GM21526 (cell line): ENCODE measurements around the gene MAMDC2.

ENCODE experiments used
- ATAC-seq: cut with Tn5 transposase; IDR thresholded peaks from one replicate; pipeline ENCODE4 v1.9.1; 2021; ENCODE audit warnings: moderate library complexity; ENCODE audit not compliant: unreplicated experiment, low FRiP score

Gene MAMDC2

GRCh38 chr9:70255486-70255885, 211.8 kb downstream of the MAMDC2 start:
- no peak for ATAC-seq

GRCh38 chr9:70256123-70256551, 212.5 kb downstream of the MAMDC2 start:
- ATAC-seq = no peak

- no peak for ATAC-seq
Observed at GRCh38 chr9:70257502-70257901, 213.9 kb downstream of the MAMDC2 start.

GRCh38 chr9:70257991-70258691, 214.5 kb downstream of the MAMDC2 start:
- ATAC-seq = peak; percentile 45

- ATAC-seq = peak; percentile 85
Observed at GRCh38 chr9:70258692-70259511, 215.3 kb downstream of the MAMDC2 start, which contains the start of gene SMC5. Gene SMC5, plus strand, starts transcription at chr9:70258978. Its CDS starts 101 bp downstream, at chr9:70259079.

GRCh38 chr9:70259512-70259802, 215.8 kb downstream of the MAMDC2 start:
- no peak for ATAC-seq

GRCh38 chr9:70260007-70260443, 216.4 kb downstream of the MAMDC2 start:
- no peak for ATAC-seq

GRCh38 chr9:70260606-70261005, 217.0 kb downstream of the MAMDC2 start:
- peak; percentile 41 for ATAC-seq

GRCh38 chr9:70261131-70261870, 217.7 kb downstream of the MAMDC2 start:
- no peak for ATAC-seq

- no peak for ATAC-seq
Observed at GRCh38 chr9:70262366-70262765, 218.7 kb downstream of the MAMDC2 start.

- no peak for ATAC-seq
Observed at GRCh38 chr9:70262948-70263347, 219.3 kb downstream of the MAMDC2 start.

GRCh38 chr9:70263421-70263820, 219.8 kb downstream of the MAMDC2 start:
- ATAC-seq = no peak
